Fibroblast of lung (primary cell): ENCODE data around the gene WNT7A.

Experiments
- CTCF ChIP-seq, 2 donors: IDR thresholded peaks in 1 of 2; conservative IDR thresholded peaks in 1 of 2; 1 replicate in 1 of 2; 2 replicates in 1 of 2; pipeline ENCODE4 v1.5.1; 2011 to 2012; ENCODE audit warnings: low read length in 2 of 2, control low read depth in 1 of 2, inconsistent platforms in 1 of 2, low read depth in 1 of 2, mild to moderate bottlenecking in 1 of 2
- EZH2 ChIP-seq: IDR thresholded peaks from 2 replicates; pipeline ENCODE4 v1.5.1; 2012; ENCODE audit warnings: low read length, control low read depth, mild to moderate bottlenecking; ENCODE audit errors: missing control alignments

DNA sequence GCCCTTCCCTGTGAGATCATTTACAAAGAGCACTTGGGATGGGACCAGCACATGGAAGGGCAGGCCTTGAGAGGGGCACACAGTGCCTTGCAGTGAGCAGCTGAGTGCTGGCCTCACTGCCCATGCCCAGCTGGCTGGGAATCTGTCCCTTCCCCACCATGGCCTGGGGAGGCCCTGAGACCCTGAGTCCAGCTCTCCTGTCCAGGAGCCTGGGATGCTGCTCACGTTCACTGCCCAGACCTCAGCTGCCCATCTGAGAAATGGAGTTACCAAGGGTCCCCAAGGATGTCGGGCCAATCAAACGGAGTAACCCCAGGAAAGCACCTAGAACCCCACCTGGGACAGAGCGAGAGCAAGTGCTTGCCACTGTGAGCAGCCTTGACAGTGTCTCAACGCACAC is 35.6 kb downstream of the WNT7A start:
- TF ChIP-seq CTCF (conservative IDR thresholded peaks at IDR 0.05 in 1 of 2, IDR thresholded peaks at IDR 0.05 in 1 of 2; ENCODE audit: low read depth in 1 of 2, low read length in 2 of 2): no peak
- TF ChIP-seq EZH2: no peak
